ENCODE results near the gene MUC12.
"Not testable (repeated sequence)": the region's sequence is repeated elsewhere in the genome, so short reads cannot be mapped to it uniquely, and the experiment has no call there.

The MUC12 gene

GRCh38 chr7:100969066-100969615 lies at the start of gene MUC12:
MUC12 (plus strand) TSS chr7:100969565; CDS start chr7:100969623, 58 bp downstream.
- no peak for DNase-seq (ENCODE audit: low read depth in 2 of 3, low spot score in 2 of 3)

DNA sequence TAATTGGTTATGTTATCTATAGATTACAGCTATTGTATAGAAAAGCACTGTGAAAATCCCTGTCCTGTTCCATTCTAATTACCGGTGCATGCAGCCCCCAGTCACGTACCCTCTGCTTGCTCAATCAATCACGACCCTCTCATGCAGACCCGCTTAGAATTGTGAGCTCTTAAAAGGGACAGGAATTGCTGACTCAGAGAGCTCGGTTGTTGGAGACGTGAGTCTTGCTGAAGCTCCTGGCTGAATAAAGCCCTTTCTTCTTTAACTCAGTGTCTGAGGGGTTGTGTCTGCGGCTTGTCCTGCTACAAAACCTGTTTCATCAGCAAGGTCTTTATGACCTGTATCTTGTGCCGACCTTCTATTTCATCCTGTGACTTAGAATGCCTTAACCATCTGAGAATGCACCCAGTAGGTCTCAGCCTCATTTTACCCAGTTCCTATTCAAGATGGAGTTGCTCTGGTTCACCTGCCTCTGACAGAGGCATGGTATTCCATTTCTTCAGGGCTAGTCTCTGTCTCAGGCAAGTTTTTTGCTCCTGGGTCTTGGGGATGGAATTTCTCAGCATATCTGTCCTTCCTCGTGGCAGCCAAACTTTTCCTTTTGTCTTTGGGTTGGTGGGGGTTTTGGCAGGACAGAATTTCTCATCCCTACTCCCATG lies 49.5 kb upstream of the MUC12 start:
- not testable (repeated sequence) for DNase-seq (ENCODE audit: low read depth in 2 of 3, low spot score in 2 of 3)

DNA sequence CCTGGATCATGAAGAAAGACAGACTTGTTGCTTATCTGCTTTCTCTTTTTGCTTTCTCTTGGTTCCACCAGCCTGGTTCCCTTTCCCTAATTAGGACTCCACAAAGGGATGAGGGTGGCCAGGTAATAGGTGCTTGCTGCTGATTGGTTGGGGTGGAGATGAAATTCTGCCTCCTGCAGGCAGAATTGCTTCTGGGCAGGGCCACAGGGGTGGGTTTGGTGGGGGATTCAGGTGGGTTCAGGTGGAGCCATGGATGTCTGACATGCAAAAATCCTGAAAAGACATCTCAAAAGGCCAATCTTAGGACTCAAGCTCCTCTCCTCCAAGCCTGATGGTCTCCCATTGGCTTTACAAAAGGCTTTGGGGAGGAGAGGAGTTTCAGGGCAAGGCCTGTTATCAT lies 48.3 kb upstream of the MUC12 start:
- DNase-seq (ENCODE audit: low read depth in 2 of 3, low spot score in 2 of 3), result no peak

- not testable (repeated sequence) for DNase-seq (ENCODE audit: low read depth in 2 of 3, low spot score in 2 of 3)
Measured at GRCh38 chr7:100923616-100924015, 45.7 kb upstream of the MUC12 start.

- no peak for DNase-seq (ENCODE audit: low read depth in 2 of 3, low spot score in 2 of 3)
Measured at GRCh38 chr7:100929808-100930174, 39.6 kb upstream of the MUC12 start.

DNA sequence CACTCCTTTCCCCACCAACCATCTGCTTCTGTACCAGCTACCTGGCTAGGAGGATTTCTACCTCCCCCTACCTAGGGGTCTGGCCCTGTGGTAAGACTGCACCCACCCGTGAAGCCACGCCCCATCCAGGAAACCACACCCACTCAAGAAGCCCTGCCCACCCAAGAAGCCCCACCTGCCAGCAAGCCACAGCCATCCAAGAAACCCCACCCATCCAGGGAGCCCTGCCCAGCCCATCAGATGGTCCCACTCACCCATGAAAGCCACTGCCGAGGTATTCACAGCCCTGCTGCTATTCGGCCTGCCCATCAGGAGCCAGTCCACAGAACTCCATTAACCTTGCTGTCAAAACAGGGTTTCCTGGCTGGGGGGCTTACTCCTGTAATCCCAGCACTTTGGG lies 35.6 kb upstream of the MUC12 start:
- no peak for DNase-seq (ENCODE audit: low read depth in 2 of 3, low spot score in 2 of 3)

DNA sequence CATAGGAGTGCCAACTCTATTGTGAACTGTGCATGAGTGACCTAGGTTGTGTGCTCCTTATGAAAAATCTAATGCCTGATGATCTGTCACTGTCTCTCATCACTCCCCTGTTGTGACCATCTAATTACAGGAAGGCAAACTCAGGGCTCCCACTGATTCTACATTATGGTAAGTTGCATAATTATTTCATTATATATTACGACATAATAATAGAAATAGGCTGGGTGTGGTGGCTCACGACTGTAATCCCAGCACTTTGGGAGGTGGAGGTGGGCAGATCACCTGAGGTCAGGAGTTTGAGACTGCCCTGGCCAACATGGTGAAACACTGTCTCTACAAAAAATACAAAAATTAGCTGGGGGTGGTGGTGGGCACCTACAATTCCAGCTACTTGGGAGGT lies 34.0 kb upstream of the MUC12 start:
- DNase-seq (ENCODE audit: low read depth in 2 of 3, low spot score in 2 of 3), result not testable (repeated sequence)

GRCh38 chr7:100936167-100936566 lies 33.2 kb upstream of the MUC12 start:
- not testable (repeated sequence) for DNase-seq (ENCODE audit: low read depth in 2 of 3, low spot score in 2 of 3)

DNA sequence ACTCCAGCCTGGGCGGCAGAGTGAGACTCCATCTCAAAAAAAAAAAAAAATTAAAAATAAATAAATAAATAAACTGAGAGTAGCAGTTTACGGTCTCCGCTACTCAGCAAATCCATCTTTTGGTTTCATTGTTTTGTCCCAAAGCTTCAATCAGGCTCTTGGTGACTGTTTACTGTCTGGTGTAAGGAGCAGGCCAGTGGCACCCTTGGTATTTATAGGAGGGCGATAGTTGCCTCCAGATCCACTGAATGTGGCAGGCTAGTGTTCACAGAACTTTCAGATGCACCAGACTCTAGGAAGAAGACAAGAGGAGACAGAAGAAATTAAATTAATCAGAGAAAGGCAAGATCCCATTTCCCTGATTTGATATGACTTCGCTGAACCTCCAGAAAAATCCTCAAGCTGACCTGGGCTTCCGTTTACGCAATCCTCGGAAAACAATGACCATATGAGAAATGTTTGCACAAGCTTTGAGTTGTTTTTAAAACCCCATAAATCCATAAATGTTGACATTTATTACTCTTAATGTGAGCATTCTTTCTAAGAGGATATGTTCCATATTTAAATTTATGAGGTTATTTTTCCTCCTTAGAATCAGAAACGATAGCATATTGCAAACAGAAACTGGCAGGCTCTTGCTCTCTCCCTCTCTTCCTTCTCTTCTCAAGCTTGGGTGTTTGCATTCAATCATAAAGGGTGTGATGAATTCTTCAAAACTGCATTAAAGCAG lies 27.2 kb upstream of the MUC12 start:
- no peak for DNase-seq (ENCODE audit: low read depth in 2 of 3, low spot score in 2 of 3)

- DNase-seq (ENCODE audit: low read depth in 2 of 3, low spot score in 2 of 3), result no peak
Measured at GRCh38 chr7:100943693-100944092, 25.7 kb upstream of the MUC12 start.

GRCh38 chr7:100944138-100944537 lies 25.2 kb upstream of the MUC12 start:
- no peak for DNase-seq (ENCODE audit: low read depth in 2 of 3, low spot score in 2 of 3)

DNA sequence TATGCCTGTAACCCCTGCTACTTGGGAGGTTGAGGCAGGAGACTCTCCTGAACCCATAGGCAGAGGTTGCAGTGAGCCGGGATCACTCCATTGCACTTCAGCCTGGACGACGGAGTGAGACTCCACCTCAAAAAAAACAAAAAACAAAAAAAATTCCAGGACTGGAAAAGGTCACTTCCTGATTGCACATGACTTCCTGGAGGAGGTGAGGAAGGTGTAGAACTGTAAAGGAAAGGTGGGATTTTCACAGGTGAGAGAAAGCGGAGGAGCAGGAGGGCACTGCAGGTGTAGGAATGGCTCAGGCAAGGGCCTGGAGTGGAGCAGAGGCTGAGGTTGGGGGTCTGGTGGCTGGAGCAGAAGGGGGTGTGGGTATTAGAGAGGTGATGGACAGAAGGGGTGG lies 23.3 kb upstream of the MUC12 start:
- no peak for DNase-seq (ENCODE audit: low read depth in 2 of 3, low spot score in 2 of 3)

DNA sequence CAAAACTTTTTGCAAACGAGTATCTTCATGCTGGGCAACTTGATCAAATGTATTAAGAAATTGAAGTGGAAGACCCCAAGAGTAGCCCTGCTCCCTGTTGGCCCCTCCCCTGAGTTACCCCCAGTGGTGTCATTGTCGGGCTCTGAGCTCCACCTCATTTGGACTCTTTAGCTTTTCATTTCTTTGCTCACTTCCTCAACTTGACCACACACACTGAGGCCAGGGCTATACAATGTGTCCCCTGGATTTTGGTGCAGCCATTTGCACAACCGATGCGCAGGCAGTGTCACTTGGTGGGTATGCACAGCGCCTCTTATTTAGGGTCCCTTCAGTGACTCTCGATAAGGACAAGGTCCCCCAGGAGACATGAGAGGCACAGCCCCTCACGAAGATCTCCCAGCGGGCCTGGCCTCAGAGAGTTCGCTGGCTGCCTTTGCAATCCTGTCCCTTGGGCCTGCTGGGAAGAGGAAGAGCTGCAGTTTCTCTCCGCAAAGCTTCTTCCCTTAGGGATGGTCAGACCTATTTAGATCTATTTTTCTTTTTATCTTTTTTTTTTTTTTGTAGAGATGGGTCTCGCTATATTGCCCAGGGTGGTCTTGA lies 22.5 kb upstream of the MUC12 start:
- DNase-seq (ENCODE audit: low read depth in 2 of 3, low spot score in 2 of 3), result no peak

DNA sequence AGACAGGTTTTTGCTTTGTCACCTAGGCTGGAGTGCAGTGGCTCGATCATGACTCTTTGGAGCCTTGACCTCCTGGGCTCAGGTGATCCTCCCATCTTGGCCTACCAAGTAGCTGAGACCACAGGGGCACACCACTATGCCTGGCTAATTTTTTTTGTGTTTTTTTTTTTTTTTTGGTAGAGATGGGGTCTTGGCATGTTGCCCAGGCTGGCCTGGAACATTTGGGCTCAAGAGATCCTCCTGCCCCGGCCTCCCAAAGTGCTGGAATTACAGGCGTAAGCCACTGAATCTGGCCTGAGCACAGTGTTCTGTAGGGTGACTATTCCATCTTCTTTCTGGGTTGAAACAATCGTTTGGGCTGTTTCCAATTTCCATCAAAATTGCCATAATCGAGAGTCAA lies 21.6 kb upstream of the MUC12 start:
- no peak for DNase-seq (ENCODE audit: low read depth in 2 of 3, low spot score in 2 of 3)

GRCh38 chr7:100949227-100949932 lies 20.0 kb upstream of the MUC12 start, which contains the start of gene MUC3A:
MUC3A (plus strand) TSS chr7:100949534; CDS start chr7:100949625, 91 bp downstream.
- DNase-seq (ENCODE audit: low read depth in 2 of 3, low spot score in 2 of 3), result no peak

GRCh38 chr7:100949933-100950443 lies 19.4 kb upstream of the MUC12 start:
- DNase-seq (ENCODE audit: low read depth in 2 of 3, low spot score in 2 of 3), result no peak

DNA sequence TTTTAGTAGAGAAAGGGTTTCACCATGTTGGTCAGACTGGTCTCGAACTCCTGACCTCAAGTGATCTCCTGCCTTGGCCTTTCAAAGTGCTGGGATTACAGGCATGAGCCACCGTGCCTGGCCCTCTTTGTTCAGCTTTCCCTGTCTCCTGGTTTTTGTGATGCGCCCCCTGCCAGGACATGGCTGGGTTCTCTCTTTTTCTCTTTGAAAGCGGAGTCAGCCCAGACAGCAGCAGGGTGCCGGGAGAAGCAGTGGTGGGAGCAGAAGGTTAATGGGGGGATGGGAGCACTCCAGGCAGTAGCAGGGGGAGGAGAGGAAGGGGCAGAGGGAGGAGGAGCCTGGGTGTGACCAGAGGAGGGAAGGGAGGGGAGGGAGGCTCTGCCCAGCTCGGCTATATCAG lies 18.2 kb upstream of the MUC12 start:
- no peak for DNase-seq (ENCODE audit: low read depth in 2 of 3, low spot score in 2 of 3)

GRCh38 chr7:100951888-100952560 lies 17.3 kb upstream of the MUC12 start:
- DNase-seq (ENCODE audit: low read depth in 2 of 3, low spot score in 2 of 3), result no peak

GRCh38 chr7:100952641-100953040 lies 16.7 kb upstream of the MUC12 start:
- DNase-seq (ENCODE audit: low read depth in 2 of 3, low spot score in 2 of 3), result no peak

GRCh38 chr7:100957832-100958421 lies 11.4 kb upstream of the MUC12 start:
- no peak for DNase-seq (ENCODE audit: low read depth in 2 of 3, low spot score in 2 of 3)
